ENCODE data around the gene PARVG.

The PARVG gene, protein sequence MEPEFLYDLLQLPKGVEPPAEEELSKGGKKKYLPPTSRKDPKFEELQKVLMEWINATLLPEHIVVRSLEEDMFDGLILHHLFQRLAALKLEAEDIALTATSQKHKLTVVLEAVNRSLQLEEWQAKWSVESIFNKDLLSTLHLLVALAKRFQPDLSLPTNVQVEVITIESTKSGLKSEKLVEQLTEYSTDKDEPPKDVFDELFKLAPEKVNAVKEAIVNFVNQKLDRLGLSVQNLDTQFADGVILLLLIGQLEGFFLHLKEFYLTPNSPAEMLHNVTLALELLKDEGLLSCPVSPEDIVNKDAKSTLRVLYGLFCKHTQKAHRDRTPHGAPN

DNA sequence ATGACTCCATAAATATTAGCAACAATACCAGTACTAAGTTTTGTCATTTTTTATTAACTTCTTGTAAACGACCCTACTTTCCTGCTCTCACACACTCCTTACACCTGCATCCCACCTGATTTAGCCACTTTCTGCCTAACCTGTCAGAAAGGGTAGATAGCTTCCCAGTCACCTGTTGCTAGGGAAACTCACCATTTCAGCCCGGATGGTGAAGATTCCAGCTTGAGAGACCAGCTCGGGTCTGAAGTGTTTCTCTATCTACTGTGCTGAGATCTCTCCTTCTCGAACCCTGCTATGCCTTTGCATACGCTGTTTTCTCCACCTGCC lies at the start of gene PARVG:
Gene PARVG (plus strand): TSS at position 220 of the 327 bp plus-strand sequence. CDS start 2,405 bp downstream, outside the sequence.
- no peak for DNase-seq (ENCODE audit: low spot score)

DNA sequence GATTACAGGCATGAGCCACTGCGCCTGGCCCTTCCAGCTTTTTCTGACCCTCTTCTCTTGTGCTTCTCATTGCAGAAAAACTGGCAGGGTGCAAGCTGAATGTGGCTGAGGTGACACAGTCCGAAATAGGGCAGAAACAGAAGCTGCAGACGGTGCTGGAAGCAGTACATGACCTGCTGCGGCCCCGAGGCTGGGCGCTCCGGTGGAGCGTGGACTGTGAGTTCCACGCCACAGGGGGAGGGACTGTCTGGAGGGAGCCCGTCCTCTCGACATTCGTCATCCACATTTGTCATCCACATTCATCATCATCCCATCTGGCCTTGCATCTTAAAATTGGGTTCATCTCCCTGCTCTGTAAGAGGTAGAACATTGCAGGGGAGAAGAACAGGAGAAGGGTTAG lies 49.3 kb upstream of the PARVG start:
- DNase-seq (ENCODE audit: low spot score), result no peak

DNA sequence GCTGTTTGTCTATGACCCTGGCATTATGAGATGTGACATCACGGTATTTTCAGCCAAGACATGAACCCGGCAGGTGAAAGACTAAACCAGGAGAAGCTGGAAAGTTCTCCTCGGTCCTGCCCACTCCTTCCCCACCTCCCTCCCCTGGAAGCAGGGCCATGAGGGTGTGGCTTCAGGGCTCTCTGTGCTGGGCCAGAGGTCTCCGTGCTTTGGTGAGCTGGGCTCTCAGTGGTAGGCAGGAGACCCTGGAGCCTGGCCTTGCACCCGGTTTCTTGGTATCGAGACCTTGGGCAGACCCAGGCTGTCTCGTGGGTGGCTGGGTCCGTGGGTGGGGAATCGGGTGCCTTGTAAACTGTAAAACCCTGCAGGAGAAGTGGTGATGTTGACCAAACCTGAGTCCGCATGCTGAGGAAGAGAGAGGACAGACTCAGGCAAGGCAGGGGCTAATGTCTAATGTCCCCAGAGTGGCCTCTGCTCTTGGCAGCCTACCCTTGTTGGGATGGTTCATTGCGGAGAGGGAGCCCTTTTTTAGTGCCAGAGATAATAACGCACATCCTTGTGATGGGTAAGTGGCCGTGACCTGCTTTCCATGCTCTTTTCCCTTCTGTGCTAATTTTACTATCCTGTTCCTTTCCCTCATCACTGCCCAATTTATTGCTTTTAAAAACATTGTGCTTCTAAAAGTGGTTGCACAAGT lies 48.6 kb upstream of the PARVG start:
- no peak for DNase-seq (ENCODE audit: low spot score)

DNA sequence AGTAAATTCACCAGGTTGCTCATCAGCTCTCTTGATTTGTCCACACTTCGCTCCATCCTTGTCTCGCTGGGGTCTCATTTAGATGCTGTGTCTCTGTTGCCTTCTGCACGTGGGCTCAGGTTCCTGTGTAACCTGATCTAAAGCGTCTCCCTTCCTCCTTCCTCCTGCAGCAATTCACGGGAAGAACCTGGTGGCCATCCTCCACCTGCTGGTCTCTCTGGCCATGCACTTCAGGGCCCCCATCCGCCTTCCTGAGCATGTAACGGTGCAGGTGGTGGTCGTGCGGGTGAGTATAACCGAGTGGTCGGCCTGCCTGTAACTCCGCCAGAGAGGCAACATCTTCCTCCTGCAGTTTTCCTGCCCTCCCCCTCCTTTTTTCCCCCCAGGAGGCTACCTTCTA lies 48.0 kb upstream of the PARVG start:
- DNase-seq (ENCODE audit: low spot score), result no peak

DNA sequence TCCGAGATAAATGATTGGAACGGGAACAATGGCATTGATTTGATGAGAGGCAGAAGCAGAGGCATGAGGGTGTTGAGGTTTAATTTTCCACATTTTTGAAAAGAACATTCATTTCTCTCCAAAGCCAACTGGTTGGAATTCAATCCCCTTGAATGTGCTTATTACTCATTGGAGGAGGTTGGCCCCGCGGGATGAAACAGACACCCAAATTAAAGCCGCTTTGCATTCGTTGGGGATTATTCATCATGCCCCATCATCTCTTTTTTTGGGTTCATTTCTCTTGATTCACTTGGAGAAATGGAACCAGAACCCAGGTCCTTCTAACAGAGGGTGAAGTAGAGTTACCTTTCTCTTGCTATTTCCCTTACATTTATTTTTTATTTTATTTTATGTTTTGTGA lies 47.6 kb upstream of the PARVG start:
- no peak for DNase-seq (ENCODE audit: low spot score)

DNA sequence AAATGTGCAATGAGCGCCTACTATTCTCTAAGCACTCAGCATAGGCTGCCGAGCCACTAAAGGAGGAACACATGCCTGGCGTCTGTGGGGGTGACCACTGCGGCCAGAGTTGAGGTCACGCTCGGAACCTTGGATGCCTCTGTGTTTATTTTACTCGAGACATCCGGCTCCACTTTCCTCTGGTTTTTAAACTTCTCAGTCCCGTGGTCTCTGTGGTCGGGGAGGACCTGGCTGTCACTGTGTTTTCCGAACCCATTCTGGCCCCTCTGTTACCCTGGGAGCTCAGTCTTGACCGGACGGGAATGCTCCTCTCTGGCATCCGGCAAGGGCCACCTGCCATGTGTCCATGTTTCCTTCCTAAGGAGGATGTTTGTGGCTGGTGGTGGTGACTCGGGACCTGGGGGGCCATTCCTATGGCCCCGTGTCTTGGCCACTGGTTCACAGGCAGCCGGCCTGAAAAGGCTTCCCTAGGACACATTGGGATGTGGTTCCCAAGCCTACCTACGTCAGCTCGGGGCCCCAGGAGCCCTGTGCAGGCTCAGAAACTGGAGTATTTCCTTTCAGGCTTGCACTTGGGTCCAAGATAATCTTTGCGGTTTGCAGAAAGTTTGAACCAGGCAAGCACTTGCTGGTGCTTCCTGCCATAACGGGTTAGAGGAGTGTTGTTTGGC lies 46.7 kb upstream of the PARVG start:
- no peak for DNase-seq (ENCODE audit: low spot score)

DNA sequence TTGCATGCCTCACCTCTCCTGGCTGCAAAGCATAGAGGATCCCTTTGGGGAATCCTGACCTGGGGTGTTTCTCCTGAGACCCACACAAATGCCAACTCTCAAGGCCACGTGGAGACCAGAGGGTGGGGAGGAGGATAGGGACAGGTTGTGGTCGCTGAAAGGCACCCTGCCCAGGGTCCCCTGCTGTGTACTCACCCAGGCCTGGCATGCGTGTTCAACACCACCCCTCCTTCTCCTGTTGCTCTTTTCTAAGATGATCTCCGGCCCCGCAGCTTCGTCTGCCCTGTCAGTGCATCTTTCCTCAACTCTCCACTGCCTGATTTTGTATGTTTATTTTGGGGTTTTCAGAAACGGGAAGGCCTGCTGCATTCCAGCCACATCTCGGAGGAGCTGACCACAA lies 44.6 kb upstream of the PARVG start:
- DNase-seq (ENCODE audit: low spot score), result no peak

DNA sequence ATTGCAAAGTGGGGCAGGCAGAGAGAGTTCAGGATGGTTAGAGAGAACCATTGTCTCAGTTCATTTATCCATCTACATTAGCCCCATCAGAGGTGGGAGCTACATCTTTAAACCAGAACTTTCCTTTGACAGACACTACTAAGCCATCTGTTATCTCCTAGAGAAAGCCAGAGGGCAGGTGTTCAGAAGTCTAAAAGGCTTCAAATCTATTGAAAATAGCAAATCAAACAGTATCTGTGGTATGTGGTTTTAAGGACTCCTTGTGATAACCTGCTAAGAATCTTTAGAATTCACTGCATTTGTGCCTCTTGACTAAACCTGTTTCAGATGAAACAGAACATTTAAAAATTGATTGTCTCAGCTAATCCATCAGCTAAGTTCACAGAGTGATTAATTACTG lies 43.9 kb upstream of the PARVG start:
- DNase-seq (ENCODE audit: low spot score), result no peak

DNA sequence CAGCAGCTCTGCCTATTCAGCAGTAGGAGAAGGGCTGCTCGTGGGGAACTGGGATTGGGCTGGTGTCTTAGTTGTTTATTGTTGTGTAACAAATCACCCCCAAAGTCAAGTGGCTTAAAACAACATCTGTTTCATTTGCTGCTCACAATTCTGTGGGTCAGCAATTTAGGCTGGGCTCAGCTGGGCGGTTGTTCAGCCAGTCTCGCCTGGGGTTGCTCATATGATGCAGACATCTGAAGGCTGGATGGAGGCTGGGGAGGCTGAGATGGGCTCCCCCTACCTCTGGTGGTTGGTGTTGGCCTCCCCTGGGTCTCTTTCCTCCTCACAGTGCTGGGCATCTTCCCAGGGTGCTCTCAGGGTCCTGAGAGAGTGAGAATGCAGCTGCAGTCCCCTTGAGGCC lies 43.3 kb upstream of the PARVG start:
- no peak for DNase-seq (ENCODE audit: low spot score)

DNA sequence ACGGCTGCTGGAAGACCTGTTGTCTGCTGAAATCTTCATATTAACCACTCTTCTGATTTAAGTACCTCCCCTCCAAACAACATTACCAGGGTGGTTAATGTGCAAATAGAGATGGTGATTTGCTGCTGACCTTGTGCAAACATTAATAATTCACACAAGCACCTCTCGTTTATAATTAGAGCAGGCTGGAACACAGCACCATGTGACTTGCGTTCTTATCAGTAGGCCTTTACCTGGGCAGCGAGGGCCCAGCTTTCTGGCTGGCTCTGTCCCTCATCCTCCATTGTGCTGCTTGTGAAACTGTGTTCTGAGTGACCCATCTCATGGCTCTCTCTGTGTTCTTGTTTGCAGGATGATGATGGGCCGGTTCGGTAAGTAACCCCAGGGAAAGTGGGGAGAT lies 41.0 kb upstream of the PARVG start:
- DNase-seq (ENCODE audit: low spot score), result no peak

DNA sequence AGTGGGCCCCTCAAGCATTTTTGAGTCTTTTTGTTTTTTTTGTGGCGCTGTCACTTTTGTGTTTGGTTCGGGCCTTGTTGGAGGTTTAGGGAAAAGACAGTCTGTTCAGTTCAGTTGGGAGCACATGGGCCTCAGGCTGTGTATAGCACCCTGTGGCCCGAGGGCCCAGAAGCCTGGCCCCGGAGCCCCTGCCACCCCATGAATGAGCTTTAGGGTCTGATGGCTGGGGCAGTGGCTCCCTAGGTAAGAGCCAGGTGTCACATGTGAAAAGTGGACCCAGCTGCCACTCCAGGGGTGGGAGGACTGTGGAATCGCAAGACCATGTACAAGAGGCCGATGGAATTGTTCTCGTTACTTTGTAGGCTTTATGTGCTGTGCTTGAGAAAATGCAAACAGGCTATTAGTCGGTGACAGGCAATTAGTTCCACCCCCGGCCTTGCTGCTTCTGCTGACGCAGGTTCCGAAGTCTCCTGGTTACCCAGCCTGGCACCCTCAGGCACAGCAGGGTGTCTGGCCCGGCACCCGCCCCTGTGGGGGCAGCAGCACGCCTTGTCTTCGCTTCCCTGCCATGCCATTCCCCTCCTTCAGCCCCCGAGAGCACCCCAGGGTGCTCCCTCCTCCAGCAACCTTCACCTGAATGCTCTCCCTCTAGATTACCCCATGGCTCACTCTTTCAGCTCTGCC lies 38.2 kb upstream of the PARVG start:
- DNase-seq (ENCODE audit: low spot score), result no peak

DNA sequence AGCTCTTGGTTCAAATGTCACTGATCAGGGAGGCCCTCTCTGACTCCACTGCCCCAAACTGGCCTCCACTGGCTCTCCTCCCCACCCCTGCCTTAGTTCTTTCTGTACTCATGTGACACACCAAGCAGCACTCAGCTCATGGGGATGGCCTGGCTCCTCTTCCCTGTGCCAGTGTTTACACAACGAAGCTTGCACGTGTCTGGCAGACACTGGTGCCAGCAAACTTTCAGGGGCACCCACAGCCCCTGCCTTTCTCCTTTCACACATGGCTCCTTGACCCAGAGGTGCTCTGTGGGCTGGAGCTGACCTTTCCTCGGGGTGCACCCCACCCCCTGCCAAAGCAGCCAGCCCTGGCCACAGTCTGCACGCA lies 37.6 kb upstream of the PARVG start:
- no peak for DNase-seq (ENCODE audit: low spot score)

DNA sequence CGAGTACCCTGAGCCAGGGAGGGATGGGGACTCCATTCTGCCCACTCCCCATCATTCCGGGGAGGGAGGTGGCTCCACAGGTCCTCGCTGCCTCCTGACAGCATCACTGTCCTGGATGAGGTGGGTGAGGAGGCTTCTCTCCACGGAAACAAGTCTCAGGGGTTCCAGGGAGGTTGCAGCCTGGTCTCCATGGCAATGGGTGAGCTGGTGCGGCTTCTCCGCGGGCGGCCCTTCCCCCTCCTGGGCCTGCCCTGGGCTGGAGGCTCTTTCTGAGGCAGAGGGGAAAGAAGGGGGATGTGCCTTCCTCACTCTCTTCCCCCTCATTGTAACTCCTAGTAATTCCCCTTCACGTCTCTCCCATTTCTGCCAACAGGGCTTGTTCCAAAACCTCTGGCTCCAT lies 37.1 kb upstream of the PARVG start:
- DNase-seq (ENCODE audit: low spot score), result no peak

DNA sequence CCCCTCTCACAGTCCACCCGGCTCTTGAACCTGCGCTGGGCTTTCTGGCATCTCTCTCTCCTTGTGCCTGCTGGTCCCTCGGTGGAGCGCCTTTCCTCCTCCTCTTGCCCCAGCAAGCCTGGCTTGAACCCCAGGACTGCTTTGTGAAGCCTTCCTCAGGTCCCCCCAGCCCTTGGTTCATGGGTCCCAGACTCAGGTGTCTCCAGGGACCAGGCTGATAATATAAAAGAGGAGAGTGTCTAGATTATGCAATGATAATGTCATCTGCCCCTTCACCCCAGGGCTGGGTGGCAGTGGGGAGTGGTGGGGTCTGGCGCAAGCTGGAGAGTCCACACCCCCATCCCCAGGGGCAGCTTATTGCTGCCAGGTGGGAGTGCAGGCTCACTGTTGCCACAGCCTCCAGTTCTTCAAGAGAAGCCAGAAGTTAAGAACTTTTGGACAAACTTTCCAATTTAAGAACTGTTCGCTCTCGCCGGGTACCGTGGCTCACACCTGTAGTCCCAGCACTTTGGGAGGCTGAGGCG lies 36.6 kb upstream of the PARVG start:
- DNase-seq (ENCODE audit: low spot score), result no peak

DNA sequence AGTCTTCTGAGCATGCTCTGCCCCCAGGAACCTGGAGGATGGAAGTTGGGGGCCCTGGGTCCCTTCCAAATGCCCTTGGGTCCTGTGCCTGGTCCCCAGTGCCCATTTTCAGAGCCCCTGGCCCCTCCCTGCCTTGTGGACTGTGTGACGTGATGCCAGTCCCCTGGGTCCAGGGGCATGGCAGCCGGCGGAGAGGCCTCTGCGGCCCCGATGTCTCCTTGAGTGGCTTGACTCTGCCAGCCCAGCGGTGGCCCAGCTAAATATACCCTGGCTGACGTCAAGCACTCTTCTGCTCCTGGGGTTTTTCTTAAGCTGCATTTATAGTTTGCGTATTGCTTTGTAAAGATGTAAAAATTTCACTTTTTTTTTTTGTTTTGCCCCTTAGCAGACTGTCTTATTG lies 35.2 kb upstream of the PARVG start:
- no peak for DNase-seq (ENCODE audit: low spot score)

DNA sequence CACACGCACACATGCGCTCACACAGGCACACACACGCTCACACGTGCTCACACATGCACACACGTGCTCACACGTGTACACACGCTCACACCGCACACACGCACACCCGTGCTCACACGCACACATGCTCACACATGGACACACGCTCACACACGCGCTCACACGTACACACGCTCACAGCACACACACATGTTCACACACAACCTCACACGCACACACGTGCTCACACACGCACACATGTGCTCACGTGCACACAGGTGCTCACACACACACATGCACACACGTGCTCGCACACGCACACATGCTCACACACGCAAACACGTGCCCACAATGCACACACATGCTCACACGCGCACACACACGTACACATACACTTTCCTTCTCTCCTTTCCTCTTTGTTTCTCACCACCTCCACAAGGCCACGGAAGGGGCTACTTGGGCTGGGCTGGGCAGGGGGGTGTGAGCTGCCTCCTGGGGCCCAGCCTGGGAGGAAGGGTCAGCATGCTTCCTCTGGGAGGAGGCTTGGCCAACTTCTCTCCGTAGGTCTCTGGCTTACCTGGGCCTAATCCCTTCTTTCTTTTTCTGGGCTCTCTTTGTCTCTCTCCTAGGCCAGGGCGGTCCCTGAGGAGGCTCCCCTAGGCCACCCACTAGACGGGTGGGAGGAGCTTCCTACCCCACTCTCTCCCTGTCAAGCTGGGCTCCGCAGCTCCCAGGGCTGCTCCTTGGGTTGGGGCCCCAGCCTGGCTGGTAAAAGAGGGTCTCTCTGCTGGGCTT lies 34.5 kb upstream of the PARVG start:
- DNase-seq (ENCODE audit: low spot score), result no peak

DNA sequence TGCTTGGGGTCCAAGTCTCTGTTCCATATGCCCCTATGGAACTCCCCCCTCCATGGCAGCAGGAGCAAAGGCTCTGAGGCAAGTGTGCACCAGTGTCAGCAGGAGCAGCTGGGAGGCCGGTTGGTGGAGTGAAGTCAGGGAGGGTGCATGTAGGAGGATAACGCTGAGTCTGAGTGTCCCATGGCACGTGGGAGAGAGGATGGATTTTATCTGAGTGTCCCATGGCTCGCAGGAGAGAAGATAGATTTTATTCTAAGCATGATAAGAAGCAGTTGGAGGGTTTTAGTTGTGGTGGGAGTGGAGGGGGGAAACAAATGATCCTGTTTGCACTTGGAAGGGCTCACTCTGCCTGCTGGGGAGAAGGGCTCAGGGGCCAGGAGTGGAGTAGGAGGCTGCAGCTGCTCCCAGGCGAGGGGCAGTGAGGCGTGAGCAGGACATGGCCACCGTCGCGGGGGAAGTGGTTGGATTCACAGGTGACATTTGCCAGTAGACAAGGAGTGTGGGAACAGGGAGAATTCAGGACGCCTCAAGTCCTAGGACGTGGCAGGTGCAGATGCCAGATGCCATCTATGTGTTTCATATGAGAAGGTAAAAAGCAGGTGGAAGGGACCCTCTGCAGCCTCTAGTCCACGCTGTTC lies 33.6 kb upstream of the PARVG start:
- no peak for DNase-seq (ENCODE audit: low spot score)

DNA sequence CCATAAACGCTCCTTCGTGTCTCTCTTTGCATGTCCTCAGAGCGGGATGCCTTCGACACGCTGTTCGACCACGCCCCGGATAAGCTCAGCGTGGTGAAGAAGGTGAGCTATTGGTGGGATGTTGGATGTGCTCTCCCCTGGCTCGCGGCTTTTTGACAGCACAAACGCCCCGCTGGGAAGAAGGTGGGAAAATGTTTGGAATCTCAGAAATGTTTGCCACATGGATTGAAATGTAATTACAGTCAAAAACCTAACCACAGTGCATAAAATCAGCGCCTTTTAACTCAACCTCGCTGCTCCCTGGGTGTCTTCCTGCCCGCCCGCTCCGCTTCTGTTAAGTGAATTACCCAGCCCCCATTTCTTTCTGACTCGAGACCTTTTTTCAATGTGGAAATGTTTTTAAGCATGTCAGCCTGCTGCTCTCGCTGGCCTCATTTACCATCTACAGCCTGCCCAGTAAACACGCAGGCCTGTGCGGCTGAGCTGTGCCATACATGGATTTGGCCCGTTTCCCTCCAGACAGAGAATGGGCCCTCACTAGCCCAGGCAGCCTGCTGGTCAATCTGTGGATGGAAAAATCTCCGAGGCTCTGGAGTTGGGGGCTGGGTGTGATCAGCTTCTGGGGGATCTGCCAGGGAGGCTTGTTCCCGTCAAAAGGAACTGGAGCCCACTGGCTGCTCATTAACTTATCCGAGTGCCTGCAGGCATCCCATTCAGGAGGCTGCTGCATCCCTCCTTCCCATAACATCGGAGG lies 32.7 kb upstream of the PARVG start:
- DNase-seq (ENCODE audit: low spot score), result no peak

DNA sequence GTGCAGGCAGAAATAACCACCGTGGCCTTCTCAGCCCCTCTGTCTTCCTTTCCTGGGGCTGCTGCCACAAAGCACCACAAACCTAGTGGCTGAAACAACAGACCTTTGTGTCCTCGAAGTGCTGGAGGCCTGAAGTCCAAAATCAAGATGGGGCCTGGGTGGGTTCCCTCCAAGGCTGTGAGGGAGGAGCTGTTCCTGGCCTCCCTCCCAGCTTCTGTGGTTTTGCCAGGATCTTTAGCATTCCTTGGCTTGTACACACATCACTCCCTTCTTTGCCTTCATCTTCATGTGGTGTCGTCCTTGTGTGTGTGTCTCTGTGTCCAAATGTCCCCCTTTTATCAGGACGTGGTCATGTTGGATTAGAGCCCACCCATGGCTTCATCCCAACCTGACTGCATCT lies 29.0 kb upstream of the PARVG start:
- DNase-seq (ENCODE audit: low spot score), result no peak

DNA sequence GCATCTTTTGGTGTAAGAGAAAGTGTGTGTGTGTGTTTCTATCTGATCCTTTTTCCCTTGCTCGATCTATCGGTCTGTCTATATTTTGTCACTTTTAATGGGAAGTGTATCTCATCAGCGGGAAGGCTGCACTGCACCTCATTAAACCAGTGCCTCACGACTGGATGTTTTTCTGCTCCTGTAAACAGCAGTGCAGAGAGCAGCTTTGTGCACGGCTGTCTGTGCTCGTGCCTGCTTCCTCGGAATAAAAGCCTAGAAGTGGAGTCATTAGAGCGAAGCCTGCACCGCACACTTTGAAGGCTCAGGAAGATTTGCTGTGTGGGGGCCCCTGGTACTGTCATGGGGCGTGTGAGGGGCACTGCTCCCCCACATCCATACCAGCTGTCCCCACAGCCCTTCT lies 27.0 kb upstream of the PARVG start:
- no peak for DNase-seq (ENCODE audit: low spot score)

Measured in RKO (cell line).